ENCODE results near the gene FAM114A2.
"Not testable (repeated sequence)": the region's sequence is repeated elsewhere in the genome, so short reads cannot be mapped to it uniquely, and the experiment has no call there.

FAM114A2 gene

DNA sequence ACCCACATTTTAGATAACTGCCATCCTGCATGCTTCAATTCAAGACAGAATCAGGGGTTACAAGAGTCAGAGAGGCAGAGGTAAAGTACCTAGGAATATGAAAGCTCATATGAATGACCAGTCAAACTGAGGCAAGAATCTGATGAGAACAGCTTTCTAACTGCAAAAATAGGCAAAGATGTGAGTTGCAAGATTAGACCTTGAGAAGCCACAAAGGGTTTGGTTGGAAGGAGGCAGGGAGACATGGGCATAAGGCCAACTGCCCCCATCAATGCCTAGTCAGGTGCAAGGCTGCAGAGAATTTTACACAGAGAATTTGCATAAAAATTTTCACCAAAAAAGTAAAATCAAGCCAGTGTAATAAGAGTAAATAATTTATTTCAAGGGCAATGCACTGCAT, 12.8 kb downstream of the FAM114A2 start:
- no peaks in the 10 kb centered on the region for H3K4me1 ChIP-seq (ENCODE audit: insufficient read depth, low read length)
- no peak overlapping the region for H2AFZ ChIP-seq (ENCODE audit: low read depth, low read length)
- H3K27me3 ChIP-seq (ENCODE audit: insufficient read depth, low read length, poor library complexity): no peaks in the 10 kb centered on the region
- TF ChIP-seq, protein P1, sequence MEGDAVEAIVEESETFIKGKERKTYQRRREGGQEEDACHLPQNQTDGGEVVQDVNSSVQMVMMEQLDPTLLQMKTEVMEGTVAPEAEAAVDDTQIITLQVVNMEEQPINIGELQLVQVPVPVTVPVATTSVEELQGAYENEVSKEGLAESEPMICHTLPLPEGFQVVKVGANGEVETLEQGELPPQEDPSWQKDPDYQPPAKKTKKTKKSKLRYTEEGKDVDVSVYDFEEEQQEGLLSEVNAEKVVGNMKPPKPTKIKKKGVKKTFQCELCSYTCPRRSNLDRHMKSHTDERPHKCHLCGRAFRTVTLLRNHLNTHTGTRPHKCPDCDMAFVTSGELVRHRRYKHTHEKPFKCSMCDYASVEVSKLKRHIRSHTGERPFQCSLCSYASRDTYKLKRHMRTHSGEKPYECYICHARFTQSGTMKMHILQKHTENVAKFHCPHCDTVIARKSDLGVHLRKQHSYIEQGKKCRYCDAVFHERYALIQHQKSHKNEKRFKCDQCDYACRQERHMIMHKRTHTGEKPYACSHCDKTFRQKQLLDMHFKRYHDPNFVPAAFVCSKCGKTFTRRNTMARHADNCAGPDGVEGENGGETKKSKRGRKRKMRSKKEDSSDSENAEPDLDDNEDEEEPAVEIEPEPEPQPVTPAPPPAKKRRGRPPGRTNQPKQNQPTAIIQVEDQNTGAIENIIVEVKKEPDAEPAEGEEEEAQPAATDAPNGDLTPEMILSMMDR (IDR thresholded peaks at IDR 0.05; ENCODE audit: borderline replicate concordance, extremely low read depth, low read length, poor library complexity, severe bottlenecking): no peak
- TF ChIP-seq EZH2 (IDR thresholded peaks at IDR 0.05; ENCODE audit: borderline replicate concordance, low read depth, low read length, severe bottlenecking): no peak
- no peak overlapping the region for H3K9ac ChIP-seq (ENCODE audit: low read depth, low read length)
- ATAC-seq (ENCODE audit: insufficient read depth, low read depth) (no peak), DNase-seq (no peak)
- no peak overlapping the region for H3K4me3 ChIP-seq (ENCODE audit: low read depth in 1 of 2, low read length in 2 of 2)
- no peaks in the 10 kb centered on the region for H3K9me3 ChIP-seq (ENCODE audit: insufficient read depth, low read length, severe bottlenecking)
- peaks cover 16% of the 10 kb centered on the region; the same call in 1 of the 2 replicates for H3K36me3 ChIP-seq (ENCODE audit: insufficient read depth, low read length)
- H3K27ac ChIP-seq (ENCODE audit: low read length): no peak overlapping the region
- no peaks in the 10 kb centered on the region for H4K20me1 ChIP-seq (ENCODE audit: insufficient read depth, low read length)
- no peaks in the 10 kb centered on the region for H3K79me2 ChIP-seq (ENCODE audit: insufficient read depth, low read length)
- H3K4me2 ChIP-seq (ENCODE audit: insufficient read depth, low read length): no peak overlapping the region

DNA sequence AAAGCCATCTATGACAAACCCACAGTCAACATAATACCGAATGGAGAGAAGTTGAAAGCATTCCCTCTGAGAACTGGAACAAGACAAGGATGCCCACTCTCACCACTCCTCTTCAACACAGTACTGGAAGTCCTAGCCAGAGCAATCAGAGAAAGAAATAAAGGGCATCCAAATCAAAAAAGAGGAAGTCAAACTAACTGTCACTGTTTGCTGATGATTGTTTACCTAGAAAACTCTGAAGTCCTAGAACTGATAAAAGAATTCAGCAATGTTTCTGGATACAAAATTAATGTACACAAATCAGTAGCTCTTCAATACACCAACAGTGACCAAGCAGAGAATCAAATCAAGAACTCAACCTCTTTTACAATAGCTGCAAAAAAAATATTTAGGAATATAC, 19.8 kb downstream of the FAM114A2 start:
- ATAC-seq (ENCODE audit: insufficient read depth, low read depth); H3K4me3 ChIP-seq (ENCODE audit: low read depth in 1 of 2, low read length in 2 of 2); H3K9me3 ChIP-seq (ENCODE audit: insufficient read depth, low read length, severe bottlenecking); H3K27me3 ChIP-seq (ENCODE audit: insufficient read depth, low read length, poor library complexity); H3K9ac ChIP-seq (ENCODE audit: low read depth, low read length); H3K79me2 ChIP-seq (ENCODE audit: insufficient read depth, low read length); H3K27ac ChIP-seq (ENCODE audit: low read length); H2AFZ ChIP-seq (ENCODE audit: low read depth, low read length); H4K20me1 ChIP-seq (ENCODE audit: insufficient read depth, low read length); H3K4me1 ChIP-seq (ENCODE audit: insufficient read depth, low read length); H3K4me2 ChIP-seq (ENCODE audit: insufficient read depth, low read length); DNase-seq: not testable (repeated sequence)
- H3K36me3 ChIP-seq (ENCODE audit: insufficient read depth, low read length): peaks cover 16% of the 10 kb centered on the region; the same call in 1 of the 2 replicates

DNA sequence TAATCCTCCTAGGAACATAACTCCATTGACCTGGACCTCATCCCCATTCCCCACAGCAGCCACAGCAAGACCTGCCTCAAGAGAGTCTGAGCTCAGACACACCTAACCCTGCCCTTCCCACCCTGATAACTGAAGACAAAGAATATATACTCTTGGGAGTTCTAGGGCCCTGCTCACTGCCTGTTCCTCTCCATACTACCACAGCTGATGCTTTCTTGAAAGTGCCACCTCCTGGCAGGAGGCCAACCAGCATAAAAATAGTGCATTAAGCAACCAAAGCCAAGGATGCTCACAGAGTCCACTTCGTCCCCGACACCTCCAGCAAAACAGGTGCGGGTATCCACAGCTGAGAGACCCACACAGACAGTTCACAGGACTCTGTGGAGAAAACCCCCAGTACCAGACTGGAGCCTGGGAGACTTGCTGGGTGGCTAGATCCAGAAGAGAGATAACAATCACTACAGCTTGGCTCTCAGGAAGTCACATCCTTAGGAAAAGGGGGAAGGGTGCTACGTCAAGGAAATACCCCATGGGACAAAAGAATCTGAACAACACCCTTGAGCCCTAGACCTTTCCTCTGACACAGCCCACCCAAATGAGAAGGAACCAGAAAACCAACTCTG, 23.5 kb downstream of the FAM114A2 start:
- Histone ChIP-seq H3K27ac (ENCODE audit: low read length) (no peak overlapping the region), H2AFZ (ENCODE audit: low read depth, low read length) (no peak overlapping the region), H3K27me3 (ENCODE audit: insufficient read depth, low read length, poor library complexity) (no peaks in the 10 kb centered on the region), H3K4me3 (ENCODE audit: low read depth in 1 of 2, low read length in 2 of 2) (no peak overlapping the region), H4K20me1 (ENCODE audit: insufficient read depth, low read length) (no peaks in the 10 kb centered on the region), H3K79me2 (ENCODE audit: insufficient read depth, low read length) (no peaks in the 10 kb centered on the region), H3K4me2 (ENCODE audit: insufficient read depth, low read length) (no peak overlapping the region), H3K4me1 (ENCODE audit: insufficient read depth, low read length) (no peaks in the 10 kb centered on the region), H3K9me3 (ENCODE audit: insufficient read depth, low read length, severe bottlenecking) (no peaks in the 10 kb centered on the region), H3K9ac (ENCODE audit: low read depth, low read length) (no peak overlapping the region), H3K36me3 (ENCODE audit: insufficient read depth, low read length) (peaks cover 17% of the 10 kb centered on the region; the same call in 1 of the 2 replicates)
- TF ChIP-seq, protein P1 (IDR thresholded peaks at IDR 0.05; ENCODE audit: borderline replicate concordance, extremely low read depth, low read length, poor library complexity, severe bottlenecking): no peak
- TF ChIP-seq EZH2 (IDR thresholded peaks at IDR 0.05; ENCODE audit: borderline replicate concordance, low read depth, low read length, severe bottlenecking): no peak
- DNase-seq (no peak), ATAC-seq (ENCODE audit: insufficient read depth, low read depth) (no peak)

DNA sequence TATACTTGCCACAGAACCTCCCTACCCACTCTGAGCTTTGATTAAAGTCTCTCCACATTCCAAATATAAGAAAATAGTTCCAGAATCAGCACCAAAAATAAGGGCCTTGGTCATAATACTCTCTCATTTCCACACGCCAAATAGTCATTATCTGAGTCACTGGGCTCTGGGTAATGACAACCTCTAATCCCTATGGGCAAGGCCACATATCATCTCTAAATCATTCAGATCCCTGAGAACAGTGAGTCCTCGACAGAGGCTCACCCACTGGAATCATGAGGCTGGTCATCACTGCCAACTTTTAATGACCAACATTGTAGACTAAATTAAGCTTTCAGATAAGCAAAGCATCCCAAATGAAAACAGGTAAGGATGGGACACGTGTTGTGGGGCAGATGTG, 28.1 kb downstream of the FAM114A2 start:
- DNase-seq (no peak), ATAC-seq (ENCODE audit: insufficient read depth, low read depth) (no peak)
- no peaks in the 10 kb centered on the region for H4K20me1 ChIP-seq (ENCODE audit: insufficient read depth, low read length)
- no peaks in the 10 kb centered on the region for H3K4me1 ChIP-seq (ENCODE audit: insufficient read depth, low read length)
- H3K9me3 ChIP-seq (ENCODE audit: insufficient read depth, low read length, severe bottlenecking): no peaks in the 10 kb centered on the region
- H3K27me3 ChIP-seq (ENCODE audit: insufficient read depth, low read length, poor library complexity): no peaks in the 10 kb centered on the region
- H3K79me2 ChIP-seq (ENCODE audit: insufficient read depth, low read length): no peaks in the 10 kb centered on the region
- no peak for TF ChIP-seq EZH2 (IDR thresholded peaks at IDR 0.05; ENCODE audit: borderline replicate concordance, low read depth, low read length, severe bottlenecking)
- TF ChIP-seq, protein P1 (IDR thresholded peaks at IDR 0.05; ENCODE audit: borderline replicate concordance, extremely low read depth, low read length, poor library complexity, severe bottlenecking): no peak
- no peak overlapping the region for H3K4me3 ChIP-seq (ENCODE audit: low read depth in 1 of 2, low read length in 2 of 2)
- peaks cover 17% of the 10 kb centered on the region; the same call in 1 of the 2 replicates for H3K36me3 ChIP-seq (ENCODE audit: insufficient read depth, low read length)
- H2AFZ ChIP-seq (ENCODE audit: low read depth, low read length): no peak overlapping the region
- no peak overlapping the region for H3K9ac ChIP-seq (ENCODE audit: low read depth, low read length)
- no peak overlapping the region for H3K4me2 ChIP-seq (ENCODE audit: insufficient read depth, low read length)
- H3K27ac ChIP-seq (ENCODE audit: low read length): no peak overlapping the region
